KMS-11 (cell line): ENCODE measurements around the gene KIAA0513.

Experiments
- H2AFZ ChIP-seq: fragments of 200-600 bp; sonication (generic); 2 replicates; pipeline ENCODE4 v1.6.1; 2016; ENCODE audit warnings: antibody characterized with exemption, mixed run types, low read depth
- H3K27ac ChIP-seq: fragments of 200-600 bp; sonication (generic); 2 replicates; pipeline ENCODE4 v1.6.1; 2016; ENCODE audit warnings: mild to moderate bottlenecking, mixed run types
- H3K27me3 ChIP-seq: fragments of 200-600 bp; sonication (generic); 2 replicates; pipeline ENCODE4 v1.6.1; 2017; ENCODE audit warnings: mild to moderate bottlenecking, low read depth, mixed run types, moderate library complexity; ENCODE audit not compliant: insufficient read depth
- H3K36me3 ChIP-seq: fragments of 200-600 bp; sonication (generic); 2 replicates; pipeline ENCODE4 v1.6.1; 2017; ENCODE audit warnings: mild to moderate bottlenecking, mixed run types; ENCODE audit not compliant: insufficient read depth
- H3K4me1 ChIP-seq: fragments of 200-600 bp; sonication (generic); 2 replicates; pipeline ENCODE4 v1.6.1; 2016; ENCODE audit warnings: mild to moderate bottlenecking, low read depth, mixed run types; ENCODE audit not compliant: poor library complexity, severe bottlenecking
- H3K4me2 ChIP-seq: fragments of 200-600 bp; sonication (generic); 2 replicates; pipeline ENCODE4 v1.7.0; 2016; ENCODE audit warnings: mild to moderate bottlenecking, mixed run types
- H3K4me3 ChIP-seq: fragments of 200-600 bp; sonication (generic); IDR thresholded peaks from 2 replicates; pipeline ENCODE4 v1.6.1; 2017; ENCODE audit warnings: low read depth, low read length, mixed read lengths; ENCODE audit not compliant: insufficient read depth
- H3K79me2 ChIP-seq: fragments of 200-600 bp; sonication (generic); 2 replicates; pipeline ENCODE4 v1.6.1; 2016; ENCODE audit warnings: low read depth, mixed run types; ENCODE audit not compliant: insufficient read depth
- H3K9ac ChIP-seq: fragments of 200-600 bp; sonication (generic); 2 replicates; pipeline ENCODE4 v1.6.1; 2016; ENCODE audit warnings: mild to moderate bottlenecking, mixed run types
- H4K20me1 ChIP-seq: fragments of 200-600 bp; sonication (generic); 2 replicates; pipeline ENCODE4 v1.6.1; 2016; ENCODE audit warnings: mild to moderate bottlenecking, mixed run types; ENCODE audit not compliant: insufficient read depth
- TF ChIP-seq, protein P1 (sequence below): fragments of 200-600 bp; sonication (generic); conservative IDR thresholded peaks from 2 replicates; pipeline ENCODE4 v1.6.1; 2017; ENCODE audit warnings: low read depth, mild to moderate bottlenecking, antibody characterized with exemption, low read length, moderate library complexity, mixed read lengths

KIAA0513 gene

DNA sequence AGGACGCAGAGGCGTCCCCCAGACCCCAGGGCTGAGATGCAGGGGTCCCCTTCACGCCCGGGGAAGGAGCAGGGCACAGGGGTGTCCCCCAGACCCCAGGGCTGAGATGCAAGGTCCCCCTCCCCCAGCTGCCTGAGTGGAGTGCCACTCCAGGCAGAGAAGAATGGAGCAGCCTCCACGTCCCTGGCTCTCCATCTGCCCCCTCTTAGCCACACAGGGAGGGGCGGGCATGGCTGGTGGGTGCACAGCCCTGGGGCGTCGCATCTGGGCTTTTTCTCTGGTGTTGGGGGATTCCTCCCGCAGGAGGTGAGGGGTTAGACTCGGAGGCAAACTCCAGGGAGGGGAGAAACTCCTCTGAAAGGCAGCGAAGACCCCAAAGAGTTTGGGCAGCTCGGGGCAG lies 67.2 kb downstream of the KIAA0513 start:
- no peaks in the 10 kb centered on the region for H3K4me1 ChIP-seq
- H2AFZ ChIP-seq: no peak overlapping the region
- no peaks in the 10 kb centered on the region for H3K79me2 ChIP-seq
- H3K4me3 ChIP-seq: no peak overlapping the region
- peaks cover 57% of the 10 kb centered on the region; the same call in 1 of the 2 replicates for H3K27me3 ChIP-seq
- TF ChIP-seq, protein P1, sequence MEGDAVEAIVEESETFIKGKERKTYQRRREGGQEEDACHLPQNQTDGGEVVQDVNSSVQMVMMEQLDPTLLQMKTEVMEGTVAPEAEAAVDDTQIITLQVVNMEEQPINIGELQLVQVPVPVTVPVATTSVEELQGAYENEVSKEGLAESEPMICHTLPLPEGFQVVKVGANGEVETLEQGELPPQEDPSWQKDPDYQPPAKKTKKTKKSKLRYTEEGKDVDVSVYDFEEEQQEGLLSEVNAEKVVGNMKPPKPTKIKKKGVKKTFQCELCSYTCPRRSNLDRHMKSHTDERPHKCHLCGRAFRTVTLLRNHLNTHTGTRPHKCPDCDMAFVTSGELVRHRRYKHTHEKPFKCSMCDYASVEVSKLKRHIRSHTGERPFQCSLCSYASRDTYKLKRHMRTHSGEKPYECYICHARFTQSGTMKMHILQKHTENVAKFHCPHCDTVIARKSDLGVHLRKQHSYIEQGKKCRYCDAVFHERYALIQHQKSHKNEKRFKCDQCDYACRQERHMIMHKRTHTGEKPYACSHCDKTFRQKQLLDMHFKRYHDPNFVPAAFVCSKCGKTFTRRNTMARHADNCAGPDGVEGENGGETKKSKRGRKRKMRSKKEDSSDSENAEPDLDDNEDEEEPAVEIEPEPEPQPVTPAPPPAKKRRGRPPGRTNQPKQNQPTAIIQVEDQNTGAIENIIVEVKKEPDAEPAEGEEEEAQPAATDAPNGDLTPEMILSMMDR: no peak
- H3K9ac ChIP-seq: no peak overlapping the region
- no peaks in the 10 kb centered on the region for H4K20me1 ChIP-seq
- no peak overlapping the region for H3K4me2 ChIP-seq
- H3K27ac ChIP-seq: no peak overlapping the region
- no peaks in the 10 kb centered on the region for H3K36me3 ChIP-seq

DNA sequence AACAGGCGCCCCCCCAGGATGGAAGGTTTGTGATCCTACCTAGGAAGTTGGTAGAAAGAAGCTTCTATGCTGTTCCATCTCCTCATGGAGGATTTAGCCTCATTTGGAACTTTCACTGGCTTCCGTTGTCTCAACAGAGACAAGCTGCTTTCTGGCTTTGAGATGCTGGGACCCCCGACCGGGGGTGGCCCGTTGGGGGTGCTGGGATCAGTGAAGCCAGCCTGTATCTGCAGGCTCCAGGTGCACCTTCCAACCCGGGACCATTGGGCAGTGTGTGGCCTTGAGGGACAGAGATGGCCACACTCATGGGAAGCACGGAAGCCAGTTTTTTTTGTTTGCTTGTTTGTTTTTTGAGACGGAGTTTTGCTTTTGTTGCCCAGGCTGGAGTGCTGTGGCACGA lies 69.3 kb downstream of the KIAA0513 start:
- TF ChIP-seq, protein P1: no peak
- no peaks in the 10 kb centered on the region for H4K20me1 ChIP-seq
- H3K4me1 ChIP-seq: no peaks in the 10 kb centered on the region
- H3K4me3 ChIP-seq: no peak overlapping the region
- no peak overlapping the region for H2AFZ ChIP-seq
- no peaks in the 10 kb centered on the region for H3K36me3 ChIP-seq
- H3K4me2 ChIP-seq: no peak overlapping the region
- no peaks in the 10 kb centered on the region for H3K79me2 ChIP-seq
- H3K27ac ChIP-seq: no peak overlapping the region
- H3K9ac ChIP-seq: no peak overlapping the region
- H3K27me3 ChIP-seq: peaks cover 68% of the 10 kb centered on the region; the same call in 1 of the 2 replicates

DNA sequence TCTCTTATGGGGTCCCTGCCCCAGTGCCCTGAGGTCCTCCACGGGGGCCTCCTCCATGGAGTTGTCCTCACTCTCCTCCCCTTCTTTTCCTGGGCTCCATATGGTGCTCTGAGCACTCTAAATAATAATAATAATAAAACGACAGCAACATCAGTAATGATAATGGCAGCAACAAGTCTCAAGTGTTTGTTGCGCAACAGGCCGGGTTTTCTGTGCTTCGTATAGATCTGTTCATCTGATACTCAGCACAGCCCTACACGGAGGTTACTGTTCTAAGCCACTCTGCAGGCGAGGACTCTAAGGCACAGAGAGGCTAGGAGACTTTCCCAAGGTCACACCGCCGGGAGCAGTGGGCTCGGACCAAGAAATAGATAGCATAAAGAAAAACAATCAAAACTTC lies 71.0 kb downstream of the KIAA0513 start:
- Histone ChIP-seq H3K9ac (no peak overlapping the region), H3K4me1 (no peaks in the 10 kb centered on the region), H3K27ac (no peak overlapping the region), H3K79me2 (no peaks in the 10 kb centered on the region), H3K36me3 (no peaks in the 10 kb centered on the region), H3K4me3 (no peak overlapping the region), H4K20me1 (no peaks in the 10 kb centered on the region), H3K4me2 (no peak overlapping the region), H2AFZ (no peak overlapping the region), H3K27me3 (peaks cover 79% of the 10 kb centered on the region)
- TF ChIP-seq, protein P1: no peak

DNA sequence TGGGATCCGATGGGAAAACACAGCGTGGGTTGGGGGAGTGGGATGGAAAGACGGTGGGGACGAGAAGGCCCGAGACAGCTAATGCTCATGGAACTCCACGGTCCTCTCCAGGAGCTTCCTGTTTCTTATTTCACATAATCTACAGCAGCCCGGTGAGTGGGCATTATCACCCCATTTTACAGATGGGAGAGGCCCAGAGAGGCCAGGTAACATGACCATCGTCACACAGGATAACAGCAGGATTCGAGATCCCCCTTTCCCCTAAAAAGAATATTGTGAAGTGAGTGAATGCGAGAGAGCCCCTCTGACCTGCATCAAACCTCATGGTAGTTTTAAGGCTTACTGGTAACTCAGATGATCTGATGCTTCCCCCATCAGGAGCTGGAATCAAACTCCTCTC lies 72.7 kb downstream of the KIAA0513 start:
- Histone ChIP-seq H3K36me3 (no peaks in the 10 kb centered on the region), H3K9ac (no peak overlapping the region), H4K20me1 (no peaks in the 10 kb centered on the region), H3K4me3 (no peak overlapping the region), H3K4me1 (no peaks in the 10 kb centered on the region), H3K27ac (no peak overlapping the region), H3K79me2 (no peaks in the 10 kb centered on the region), H3K27me3 (peaks cover 77% of the 10 kb centered on the region), H3K4me2 (no peak overlapping the region), H2AFZ (no peak overlapping the region)
- TF ChIP-seq, protein P1: no peak
